ENCODE data around the gene GLMP.

Gene GLMP

GRCh38 chr1:156284757-156285156, 10.7 kb downstream of the GLMP start:
- no peak for DNase-seq

- DNase-seq, result no peak
These were observed 11.4 kb downstream of the GLMP start, which contains the start of gene TMEM79 for GRCh38 chr1:156284112-156284511. Gene TMEM79, plus strand, starts transcription at chr1:156284325. Its CDS starts 902 bp downstream, at chr1:156285227.

- no peak for DNase-seq
These were observed 12.0 kb downstream of the GLMP start for GRCh38 chr1:156283521-156283920.

- DNase-seq, result peak; percentile 97
These were observed 12.8 kb downstream of the GLMP start, which contains the start of gene SMG5 for GRCh38 chr1:156282479-156283222. Gene SMG5, minus strand, starts transcription at chr1:156282825. Its CDS starts 145 bp downstream, at chr1:156282680.

- DNase-seq, result peak; percentile 76
These were observed 13.6 kb downstream of the GLMP start for GRCh38 chr1:156281693-156282478.

GRCh38 chr1:156281281-156281680, 14.2 kb downstream of the GLMP start:
- no peak for DNase-seq

- no peak for DNase-seq
These were observed 15.6 kb downstream of the GLMP start for GRCh38 chr1:156279837-156280236.

GRCh38 chr1:156276966-156277381, 18.5 kb downstream of the GLMP start:
- DNase-seq, result no peak

GRCh38 chr1:156276532-156276931, 18.9 kb downstream of the GLMP start:
- no peak for DNase-seq

GRCh38 chr1:156270314-156270713, 25.2 kb downstream of the GLMP start:
- no peak for DNase-seq

GRCh38 chr1:156268336-156268735, 27.1 kb downstream of the GLMP start:
- no peak for DNase-seq

GRCh38 chr1:156266051-156266450, 29.4 kb downstream of the GLMP start:
- no peak for DNase-seq

GRCh38 chr1:156263288-156263655, 32.2 kb downstream of the GLMP start:
- no peak for DNase-seq

- DNase-seq, result no peak
These were observed 32.8 kb downstream of the GLMP start for GRCh38 chr1:156262461-156263287.

- no peak for DNase-seq
These were observed 34.6 kb downstream of the GLMP start for GRCh38 chr1:156260896-156261295.

GRCh38 chr1:156259805-156260204, 35.7 kb downstream of the GLMP start:
- DNase-seq, result no peak

- no peak for DNase-seq
These were observed 36.6 kb downstream of the GLMP start for GRCh38 chr1:156258859-156259258.

- DNase-seq, result no peak
These were observed 37.8 kb downstream of the GLMP start for GRCh38 chr1:156257711-156258110.

GRCh38 chr1:156253634-156254033, 41.8 kb downstream of the GLMP start:
- DNase-seq, result no peak

GRCh38 chr1:156251527-156251926, 44.0 kb downstream of the GLMP start:
- DNase-seq, result no peak

GRCh38 chr1:156249593-156249992, 45.9 kb downstream of the GLMP start:
- DNase-seq, result no peak

GRCh38 chr1:156248323-156248683, 47.2 kb downstream of the GLMP start:
- no peak for DNase-seq
